ENCODE measurements around the gene RFX3.

DNA sequence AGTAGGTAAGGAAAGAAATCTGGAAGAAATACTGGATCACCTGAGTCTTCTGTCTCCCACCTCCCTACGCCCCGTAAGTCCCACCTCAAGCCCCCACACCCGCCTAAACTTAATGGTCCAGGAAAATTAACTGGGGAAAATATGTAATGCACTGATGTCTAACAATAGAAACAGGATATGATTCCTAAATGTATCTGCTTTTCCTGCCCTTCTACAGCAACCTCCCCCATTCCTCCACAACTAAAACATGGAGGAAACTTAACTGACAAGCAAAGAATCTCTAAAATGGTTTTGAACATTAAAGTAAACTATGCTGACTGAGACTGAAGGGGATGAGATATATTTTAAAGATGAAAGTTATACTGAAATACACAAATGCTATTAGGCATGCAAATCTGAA lies 10.4 kb downstream of the RFX3 start:
- TF ChIP-seq, protein P1, sequence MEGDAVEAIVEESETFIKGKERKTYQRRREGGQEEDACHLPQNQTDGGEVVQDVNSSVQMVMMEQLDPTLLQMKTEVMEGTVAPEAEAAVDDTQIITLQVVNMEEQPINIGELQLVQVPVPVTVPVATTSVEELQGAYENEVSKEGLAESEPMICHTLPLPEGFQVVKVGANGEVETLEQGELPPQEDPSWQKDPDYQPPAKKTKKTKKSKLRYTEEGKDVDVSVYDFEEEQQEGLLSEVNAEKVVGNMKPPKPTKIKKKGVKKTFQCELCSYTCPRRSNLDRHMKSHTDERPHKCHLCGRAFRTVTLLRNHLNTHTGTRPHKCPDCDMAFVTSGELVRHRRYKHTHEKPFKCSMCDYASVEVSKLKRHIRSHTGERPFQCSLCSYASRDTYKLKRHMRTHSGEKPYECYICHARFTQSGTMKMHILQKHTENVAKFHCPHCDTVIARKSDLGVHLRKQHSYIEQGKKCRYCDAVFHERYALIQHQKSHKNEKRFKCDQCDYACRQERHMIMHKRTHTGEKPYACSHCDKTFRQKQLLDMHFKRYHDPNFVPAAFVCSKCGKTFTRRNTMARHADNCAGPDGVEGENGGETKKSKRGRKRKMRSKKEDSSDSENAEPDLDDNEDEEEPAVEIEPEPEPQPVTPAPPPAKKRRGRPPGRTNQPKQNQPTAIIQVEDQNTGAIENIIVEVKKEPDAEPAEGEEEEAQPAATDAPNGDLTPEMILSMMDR (conservative IDR thresholded peaks at IDR 0.05 in 1 of 2, IDR thresholded peaks at IDR 0.05 in 1 of 2; ENCODE audit: low read depth in 1 of 2, low read length in 2 of 2), result no peak
- TF ChIP-seq EZH2 (IDR thresholded peaks at IDR 0.05; ENCODE audit: low read length, missing control alignments), result no peak
